Activated CD8-positive, alpha-beta T cell treated with anti-CD3 and anti-CD28 coated beads for 36 hours (primary cell): ENCODE results near the gene ERBB3. TPM values are rescaled to one million over a fixed set of nuclear protein-coding genes. Genes with fewer than 3 reads are reported as not detected.
"Not testable (repeated sequence)": the region's sequence is repeated elsewhere in the genome, so short reads cannot be mapped to it uniquely, and the experiment has no call there.

ENCODE experiments used
- ATAC-seq: fragments of 200-7000 bp; cut with Tn5 transposase; one replicate; pipeline ENCODE4 v1.10.0; 2021; ENCODE audit warnings: mild to moderate bottlenecking, moderate library complexity
- CTCF ChIA-PET: fragments of 350-600 bp; sonication (Branson Sonifier 250); formaldehyde crosslinking; loops from one replicate; lab custom pipeline; 2021; ENCODE audit warnings: antibody characterized with exemption; lab: Charles Lee
- POLR2A ChIA-PET: fragments of 350-600 bp; sonication (Branson Sonifier 250); formaldehyde crosslinking; loops from one replicate; lab custom pipeline; 2021; ENCODE audit warnings: antibody characterized with exemption; lab: Charles Lee
- DNase-seq: peaks from one replicate; pipeline ENCODE4 v3.0.0-alpha.2; 2020
- H3K27ac Mint-ChIP-seq: one replicate; pipeline ENCODE4 v1.8.0; 2021; ENCODE audit warnings: mild to moderate bottlenecking, mixed read lengths
- H3K27me3 Mint-ChIP-seq: one replicate; pipeline ENCODE4 v1.8.0; 2021; ENCODE audit warnings: mixed read lengths
- H3K36me3 Mint-ChIP-seq: one replicate; pipeline ENCODE4 v1.8.0; 2021; ENCODE audit warnings: low read depth, mixed read lengths
- H3K4me1 Mint-ChIP-seq: one replicate; pipeline ENCODE4 v1.8.0; 2021; ENCODE audit warnings: low read depth, mixed read lengths
- H3K4me3 Mint-ChIP-seq: one replicate; pipeline ENCODE4 v1.8.0; 2021; ENCODE audit warnings: mild to moderate bottlenecking, moderate library complexity, mixed read lengths
- H3K9me3 Mint-ChIP-seq: one replicate; pipeline ENCODE4 v1.8.0; 2021; ENCODE audit warnings: mixed read lengths
- intact Hi-C: fragments of 100-400 bp; cut with micrococcal nuclease; formaldehyde crosslinking; loops from one replicate; pipeline ENCODE4 v1.10.0; 2022
- total RNA-seq, 2 experiments: library from RNA; stranded (reverse); gene quantifications; one replicate each; pipeline ENCODE4 v1.2.3, GENCODE V29; 2021
- TF ChIP-seq, protein P1 (sequence below): fragments of 200-600 bp; IDR thresholded peaks from one replicate; pipeline ENCODE4 v1.8.0; 2022; ENCODE audit warnings: antibody characterized with exemption, mild to moderate bottlenecking

Gene ERBB3
- total RNA-seq, 2 experiments from 2014 or later = 0.98 to 0.99 TPM

DNA sequence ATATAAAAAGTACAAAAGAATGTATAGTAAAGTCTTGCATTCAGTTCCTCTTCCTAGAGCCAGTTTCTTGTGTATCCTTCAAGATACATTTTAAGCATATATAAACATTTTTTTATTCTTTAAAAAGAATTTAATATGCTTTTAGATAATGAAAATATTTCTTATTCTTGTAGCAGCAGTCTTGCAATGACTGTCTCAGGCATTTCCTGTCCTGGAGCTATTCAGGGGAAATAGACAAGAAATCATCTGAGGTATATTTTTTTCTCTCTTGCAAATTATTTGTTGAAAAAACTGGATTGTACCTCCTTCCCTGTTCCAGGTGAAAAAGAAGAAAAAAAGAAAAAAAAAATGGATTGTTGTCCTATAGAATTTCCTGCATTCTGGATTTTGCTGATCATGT, 17.0 kb upstream of the ERBB3 start:
- no peak for ATAC-seq
- intact Hi-C loops = no loop called here
- DNase-seq = no peak
- Mint-ChIP-seq H3K4me3 (no peak overlapping the region), H3K4me1 (peaks cover 4% of the 10 kb centered on the region), H3K27ac (no peak overlapping the region), H3K27me3 (peaks cover 2% of the 10 kb centered on the region), H3K9me3 (no peaks in the 10 kb centered on the region), H3K36me3 (no peaks in the 10 kb centered on the region)
- CTCF ChIA-PET = no interaction called here
- TF ChIP-seq, protein P1, sequence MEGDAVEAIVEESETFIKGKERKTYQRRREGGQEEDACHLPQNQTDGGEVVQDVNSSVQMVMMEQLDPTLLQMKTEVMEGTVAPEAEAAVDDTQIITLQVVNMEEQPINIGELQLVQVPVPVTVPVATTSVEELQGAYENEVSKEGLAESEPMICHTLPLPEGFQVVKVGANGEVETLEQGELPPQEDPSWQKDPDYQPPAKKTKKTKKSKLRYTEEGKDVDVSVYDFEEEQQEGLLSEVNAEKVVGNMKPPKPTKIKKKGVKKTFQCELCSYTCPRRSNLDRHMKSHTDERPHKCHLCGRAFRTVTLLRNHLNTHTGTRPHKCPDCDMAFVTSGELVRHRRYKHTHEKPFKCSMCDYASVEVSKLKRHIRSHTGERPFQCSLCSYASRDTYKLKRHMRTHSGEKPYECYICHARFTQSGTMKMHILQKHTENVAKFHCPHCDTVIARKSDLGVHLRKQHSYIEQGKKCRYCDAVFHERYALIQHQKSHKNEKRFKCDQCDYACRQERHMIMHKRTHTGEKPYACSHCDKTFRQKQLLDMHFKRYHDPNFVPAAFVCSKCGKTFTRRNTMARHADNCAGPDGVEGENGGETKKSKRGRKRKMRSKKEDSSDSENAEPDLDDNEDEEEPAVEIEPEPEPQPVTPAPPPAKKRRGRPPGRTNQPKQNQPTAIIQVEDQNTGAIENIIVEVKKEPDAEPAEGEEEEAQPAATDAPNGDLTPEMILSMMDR = no peak
- POLR2A ChIA-PET = no interaction called here

DNA sequence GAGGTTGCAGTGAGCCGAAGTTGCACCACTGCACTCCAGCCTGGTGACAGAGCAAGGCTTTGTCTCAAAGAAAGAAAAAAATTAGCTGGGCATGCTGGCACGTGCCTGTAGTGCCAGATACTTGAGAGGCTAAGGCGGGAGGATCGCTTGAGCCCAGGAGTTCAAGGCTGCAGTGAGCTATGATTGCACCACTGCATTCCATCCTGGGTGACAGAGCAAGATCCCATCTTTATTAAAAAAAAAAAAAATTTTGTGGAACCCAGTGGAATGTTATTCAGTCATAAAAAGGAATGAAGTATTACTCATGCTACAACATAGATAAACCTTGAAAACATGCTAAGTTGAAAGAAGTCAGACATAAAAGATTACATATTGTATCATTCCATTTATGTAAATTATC, 8.3 kb upstream of the ERBB3 start:
- CTCF ChIA-PET = interaction anchor here (0.7 to 1.8 kb wide), 2 partner anchors 14 to 74 kb away, joined by 3 to 4 read pairs; partner anchors contain the start of gene SUOX
- no peaks in the 10 kb centered on the region for H3K27me3 Mint-ChIP-seq
- H3K9me3 Mint-ChIP-seq = no peaks in the 10 kb centered on the region
- intact Hi-C loops = no loop called here
- POLR2A ChIA-PET = no interaction called here
- ATAC-seq (no peak), DNase-seq (no peak)
- TF ChIP-seq, protein P1 = no peak
- H3K4me3 Mint-ChIP-seq = no peak overlapping the region
- H3K36me3 Mint-ChIP-seq = no peaks in the 10 kb centered on the region
- no peak overlapping the region for H3K27ac Mint-ChIP-seq
- peaks cover 4% of the 10 kb centered on the region for H3K4me1 Mint-ChIP-seq

DNA sequence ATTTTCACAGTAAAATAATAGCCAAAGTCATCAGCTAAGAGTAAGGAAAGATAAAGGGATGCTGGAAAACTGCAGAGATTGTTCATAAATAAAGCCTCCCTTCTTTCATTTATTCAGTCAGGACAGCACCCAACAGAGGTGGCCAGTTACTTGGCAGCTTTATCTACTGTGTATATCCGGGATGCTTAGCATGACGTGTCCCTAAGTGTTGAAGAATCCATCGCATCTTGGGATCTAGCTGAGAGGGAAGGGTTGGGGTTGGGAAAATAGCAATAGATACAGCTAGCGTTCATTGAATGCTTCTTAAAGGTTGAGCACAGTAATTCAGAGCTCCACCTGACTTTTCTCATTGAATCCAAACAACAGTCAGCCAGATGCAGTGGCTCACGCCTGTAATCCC, 5.6 kb upstream of the ERBB3 start:
- H3K9me3 Mint-ChIP-seq = no peaks in the 10 kb centered on the region
- H3K36me3 Mint-ChIP-seq = no peaks in the 10 kb centered on the region
- TF ChIP-seq, protein P1 = no peak
- no peak overlapping the region for H3K27ac Mint-ChIP-seq
- H3K27me3 Mint-ChIP-seq = no peaks in the 10 kb centered on the region
- no peak for DNase-seq
- H3K4me3 Mint-ChIP-seq = no peak overlapping the region
- H3K4me1 Mint-ChIP-seq = no peaks in the 10 kb centered on the region
- POLR2A ChIA-PET = interaction anchor here (1.0 to 1.2 kb wide), 2 partner anchors 29 to 30 kb away, joined by 3 read pairs; partner anchors contain the start of gene PA2G4
- intact Hi-C loops = no loop called here
- no peak for ATAC-seq
- CTCF ChIA-PET = interaction anchor here (0.7 to 1.1 kb wide), 3 partner anchors 11 to 78 kb away, joined by 3 to 6 read pairs (median 5); no protein-coding TSS in a partner anchor

DNA sequence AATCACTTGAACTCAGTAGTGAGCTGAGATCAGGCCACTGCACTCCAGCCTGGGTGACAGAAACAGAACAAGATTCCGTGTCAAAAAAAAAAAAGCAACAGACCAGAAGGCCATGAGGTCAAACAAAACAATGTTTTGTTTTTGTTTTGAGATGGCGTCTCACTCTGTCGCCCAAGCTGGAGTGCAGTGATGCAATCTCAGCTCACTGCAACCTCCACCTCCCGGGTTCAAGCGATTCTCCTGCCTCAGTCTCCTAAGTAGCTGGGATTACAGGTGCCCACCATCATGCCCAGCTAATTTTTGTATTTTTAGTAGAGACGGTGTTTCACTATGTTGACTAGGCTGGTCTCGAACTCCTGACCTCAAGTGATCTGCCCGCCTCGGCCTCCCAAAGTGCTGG, 2.0 kb upstream of the ERBB3 start:
- H3K27ac Mint-ChIP-seq, H3K36me3 Mint-ChIP-seq, intact Hi-C loops, POLR2A ChIA-PET, H3K4me3 Mint-ChIP-seq, ATAC-seq, H3K27me3 Mint-ChIP-seq, DNase-seq, H3K9me3 Mint-ChIP-seq: not testable (repeated sequence)
- CTCF ChIA-PET = interaction anchor here (1.2 to 2.1 kb wide), 4 partner anchors 17 to 82 kb away, joined by 3 to 6 read pairs (median 4); no protein-coding TSS in a partner anchor
- peaks cover 14% of the 10 kb centered on the region for H3K4me1 Mint-ChIP-seq

DNA sequence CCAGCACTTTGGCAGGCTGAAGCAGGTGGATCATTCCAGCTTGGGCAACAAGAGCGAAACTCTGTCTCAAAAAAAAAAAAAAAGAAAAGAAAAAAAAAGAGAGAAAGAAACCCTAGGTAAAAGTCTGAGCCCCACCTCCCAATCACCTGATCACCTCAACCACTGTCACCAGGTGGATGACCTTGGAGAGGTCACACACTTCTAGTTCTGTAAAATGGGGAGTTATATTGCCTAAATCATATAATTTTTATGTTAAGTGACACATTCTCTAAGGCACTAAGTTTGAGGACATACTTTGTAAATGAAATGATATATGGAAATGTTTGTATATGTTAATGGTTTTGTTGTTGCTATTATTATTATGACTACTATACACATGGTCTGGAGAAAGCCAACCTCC, 1.5 kb upstream of the ERBB3 start:
- DNase-seq (no peak), ATAC-seq (no peak)
- Mint-ChIP-seq H3K27ac (no peak overlapping the region), H3K4me1 (peaks cover 14% of the 10 kb centered on the region), H3K4me3 (peak overlapping the region; percentile 72), H3K27me3 (peaks cover 8% of the 10 kb centered on the region), H3K9me3 (no peaks in the 10 kb centered on the region), H3K36me3 (no peaks in the 10 kb centered on the region)
- intact Hi-C loops = no loop called here
- CTCF ChIA-PET = interaction anchor here (1.0 to 2.1 kb wide), 9 partner anchors 10 to 32 kb away, joined by 3 to 7 read pairs (median 5); partner anchors contain the start of gene PA2G4
- TF ChIP-seq, protein P1 = no peak
- POLR2A ChIA-PET = interaction anchor here (0.6 to 2.5 kb wide), 4 partner anchors 18 to 60 kb away, joined by 3 to 21 read pairs (median 4); partner anchors contain the start of genes PA2G4 and ZC3H10
